HK-2 (cell line): ENCODE data around the gene RAB8A.
A peak's percentile ranks its signal among the peaks of the same experiment; 100 is the strongest.

Source experiments
- DNase-seq: peaks from one replicate; pipeline ENCODE4 v3.0.0-alpha.2; 2018; ENCODE audit not compliant: unreplicated experiment

The RAB8A gene

GRCh38 chr19:16142032-16142580, 30.4 kb downstream of the RAB8A start:
- DNase-seq = no peak

GRCh38 chr19:16143399-16144215, 31.9 kb downstream of the RAB8A start, which contains the start of gene HSH2D:
Gene HSH2D (plus strand): TSS chr19:16143685. CDS start chr19:16148751, 5,066 bp downstream.
- DNase-seq = no peak

GRCh38 chr19:16144216-16144581, 32.5 kb downstream of the RAB8A start:
- no peak for DNase-seq

- no peak for DNase-seq
Measured at GRCh38 chr19:16146112-16146511, 34.4 kb downstream of the RAB8A start.

- no peak for DNase-seq
Measured at GRCh38 chr19:16148443-16149229, 36.9 kb downstream of the RAB8A start.

- DNase-seq = no peak
Measured at GRCh38 chr19:16153582-16154336, 42.1 kb downstream of the RAB8A start.

- DNase-seq = no peak
Measured at GRCh38 chr19:16154557-16154956, 42.9 kb downstream of the RAB8A start.

GRCh38 chr19:16155128-16155527, 43.4 kb downstream of the RAB8A start:
- DNase-seq = no peak

- DNase-seq = no peak
Measured at GRCh38 chr19:16156904-16157303, 45.2 kb downstream of the RAB8A start.

GRCh38 chr19:16157601-16158000, 45.9 kb downstream of the RAB8A start:
- DNase-seq = no peak

- no peak for DNase-seq
Measured at GRCh38 chr19:16159655-16160054, 48.0 kb downstream of the RAB8A start.

GRCh38 chr19:16160445-16160942, 48.8 kb downstream of the RAB8A start:
- DNase-seq = no peak

- DNase-seq = peak; percentile 43
Measured at GRCh38 chr19:16160943-16161560, 49.4 kb downstream of the RAB8A start.

- DNase-seq = no peak
Measured at GRCh38 chr19:16161840-16162239, 50.2 kb downstream of the RAB8A start.

GRCh38 chr19:16164222-16164890, 52.7 kb downstream of the RAB8A start:
- DNase-seq = no peak

- DNase-seq = no peak
Measured at GRCh38 chr19:16166417-16166816, 54.7 kb downstream of the RAB8A start.

GRCh38 chr19:16167055-16167454, 55.4 kb downstream of the RAB8A start:
- no peak for DNase-seq

GRCh38 chr19:16168465-16169081, 56.9 kb downstream of the RAB8A start:
- DNase-seq = no peak

- DNase-seq = no peak
Measured at GRCh38 chr19:16170134-16170533, 58.4 kb downstream of the RAB8A start.

- DNase-seq = no peak
Measured at GRCh38 chr19:16175954-16176353, 64.3 kb downstream of the RAB8A start.
